NCI-H2171 (cell line): ENCODE measurements around the gene SYNPO2L.
"Not testable (repeated sequence)": the region's sequence is repeated elsewhere in the genome, so short reads cannot be mapped to it uniquely, and the experiment has no call there.

Source experiments
- DNase-seq: peaks from one replicate; lab custom pipeline; 2025; lab: John Stamatoyannopoulos, UW

Gene SYNPO2L

DNA sequence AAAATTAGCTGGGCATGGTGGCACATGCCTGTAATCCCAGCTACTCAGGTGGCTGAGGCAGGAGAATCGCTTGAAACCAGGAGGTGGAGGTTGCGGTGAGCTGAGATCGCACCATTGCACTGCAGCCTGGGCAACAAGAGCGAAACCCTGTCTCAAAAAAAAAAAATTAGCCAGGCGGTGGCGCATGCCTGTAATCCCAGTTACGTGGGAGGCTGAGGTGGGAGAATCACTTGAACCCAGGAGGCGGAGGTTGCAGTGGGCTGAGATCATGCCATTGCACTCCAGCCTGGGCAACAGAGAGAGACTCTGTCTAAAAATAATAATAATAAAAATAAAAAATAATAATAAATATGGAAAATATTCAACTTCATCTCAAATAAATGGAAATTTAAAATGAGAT is 38.7 kb downstream of the SYNPO2L start:
- not testable (repeated sequence) for DNase-seq

DNA sequence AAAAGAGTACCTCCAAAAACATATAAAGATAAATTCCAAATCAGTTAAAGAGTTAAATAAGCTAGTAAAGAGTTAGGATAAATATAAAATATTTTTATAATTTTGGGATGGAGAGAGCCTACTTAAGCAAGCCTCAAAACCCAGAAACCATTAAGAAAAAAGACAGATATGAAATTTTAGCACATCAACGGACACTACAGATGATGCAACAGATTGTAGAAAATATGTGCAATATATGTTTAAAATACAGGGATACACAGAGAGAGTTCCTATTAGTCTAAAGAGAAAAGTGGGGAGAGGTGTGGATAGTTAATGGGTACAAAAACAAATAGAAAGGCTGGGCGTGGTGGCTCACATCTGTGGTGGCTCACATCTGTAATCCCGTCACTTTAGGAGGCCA is 41.1 kb downstream of the SYNPO2L start:
- DNase-seq = no peak

DNA sequence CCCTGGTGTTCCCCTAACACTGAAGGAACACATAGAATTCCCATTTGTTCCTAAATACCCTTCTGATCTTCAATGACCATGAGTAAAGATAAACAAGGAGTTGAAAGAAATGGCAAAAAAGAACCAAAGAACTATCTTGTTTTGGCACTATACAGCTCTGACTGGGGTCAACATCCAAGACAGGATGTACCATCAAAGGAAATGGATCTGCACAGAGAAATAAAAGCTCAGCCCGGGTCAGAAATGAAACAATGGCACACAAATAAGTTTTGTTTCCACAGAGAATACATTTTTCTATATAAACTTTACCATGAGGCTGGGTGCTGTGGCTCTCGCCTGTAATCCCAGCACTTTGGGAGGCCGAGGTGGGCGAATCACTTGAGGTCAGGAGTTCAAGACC is 46.7 kb downstream of the SYNPO2L start:
- no peak for DNase-seq

DNA sequence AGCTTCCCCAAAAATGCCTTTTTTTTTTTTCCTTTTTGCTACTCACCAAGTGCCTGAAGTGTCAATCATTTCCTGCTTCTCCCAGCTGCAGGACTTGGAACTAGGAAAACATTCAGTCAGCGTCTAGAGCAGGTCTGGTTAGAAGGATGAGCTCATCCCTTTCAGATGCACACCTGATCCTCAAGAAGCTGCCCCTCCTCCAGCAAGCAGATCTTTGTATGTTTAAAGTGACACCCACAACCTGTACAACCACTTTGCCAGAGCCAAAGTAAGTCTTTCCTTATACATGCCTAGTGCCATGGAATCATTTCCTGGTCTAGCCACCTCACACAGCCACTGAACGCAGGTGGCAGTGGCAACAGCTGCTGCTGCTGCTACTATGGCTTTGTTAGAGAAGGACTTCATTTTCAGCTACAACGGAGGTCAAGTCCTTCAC is 54.3 kb downstream of the SYNPO2L start:
- no peak for DNase-seq

DNA sequence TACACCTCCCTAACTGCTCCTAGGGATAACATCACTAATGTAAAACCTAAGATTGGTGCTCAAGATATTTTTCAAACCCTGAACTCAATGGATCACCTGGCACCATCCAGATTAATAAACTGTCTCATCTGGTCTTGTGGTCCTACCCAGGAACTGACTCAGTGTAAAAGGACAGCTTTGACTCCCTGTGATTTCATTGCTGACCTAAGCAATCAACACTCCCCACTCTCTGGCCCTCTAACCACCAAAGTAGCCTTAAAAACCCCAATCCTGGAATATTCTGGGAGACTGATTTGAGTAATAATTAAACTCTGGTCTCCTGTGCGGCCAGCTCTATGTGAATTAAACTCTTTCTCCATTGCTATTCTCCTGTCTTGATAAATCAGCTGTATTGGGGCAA is 58.5 kb downstream of the SYNPO2L start:
- DNase-seq = no peak
